ENCODE data around the gene SPOCK2. TPM values are rescaled to one million over a fixed set of nuclear protein-coding genes. Genes with fewer than 3 reads are reported as not detected.

The SPOCK2 gene
- total RNA-seq, 1 donor from 2014 or later = 27.8 TPM

GRCh38 chr10:72019085-72019876, 69.1 kb downstream of the SPOCK2 start:
- TF ChIP-seq CTCF (IDR thresholded peaks at IDR 0.05) = no peak
- H3K27ac Mint-ChIP-seq = no peak overlapping the region
- H3K27me3 Mint-ChIP-seq = no peaks in the 10 kb centered on the region
- no peak for ATAC-seq (ENCODE audit: low read depth)
- H3K9me3 Mint-ChIP-seq = no peaks in the 10 kb centered on the region
- peaks cover 4% of the 10 kb centered on the region for H3K4me1 Mint-ChIP-seq
- POLR2A ChIA-PET = no interaction called here
- no peak for DNase-seq
- no peak overlapping the region for H3K4me3 Mint-ChIP-seq
- no peaks in the 10 kb centered on the region for H3K36me3 Mint-ChIP-seq (ENCODE audit: low read depth)
- intact Hi-C loops (cut with micrococcal nuclease) = no loop called here
- CTCF ChIA-PET = no interaction called here

- ChIA-PET CTCF (no interaction called here), POLR2A (no interaction called here)
- no peaks in the 10 kb centered on the region for H3K36me3 Mint-ChIP-seq (ENCODE audit: low read depth)
- no peak for DNase-seq
- TF ChIP-seq CTCF (IDR thresholded peaks at IDR 0.05) = no peak
- no peaks in the 10 kb centered on the region for H3K9me3 Mint-ChIP-seq
- H3K27me3 Mint-ChIP-seq = peaks cover 4% of the 10 kb centered on the region
- no peak overlapping the region for H3K4me3 Mint-ChIP-seq
- H3K27ac Mint-ChIP-seq = no peak overlapping the region
- no peak for ATAC-seq (ENCODE audit: low read depth)
- peaks cover 4% of the 10 kb centered on the region for H3K4me1 Mint-ChIP-seq
- intact Hi-C loops (cut with micrococcal nuclease) = no loop called here
Observed at GRCh38 chr10:72016608-72017300, 71.6 kb downstream of the SPOCK2 start.

- H3K36me3 Mint-ChIP-seq (ENCODE audit: low read depth) = no peaks in the 10 kb centered on the region
- ATAC-seq (ENCODE audit: low read depth) = no peak
- POLR2A ChIA-PET = interaction anchor here (0.7 kb wide), 2 partner anchors 41 to 158 kb away, joined by 5 to 7 read pairs; no protein-coding TSS in a partner anchor
Observed at GRCh38 chr10:72015841-72016240, 72.5 kb downstream of the SPOCK2 start.

GRCh38 chr10:72014785-72015480, 73.4 kb downstream of the SPOCK2 start:
- no peaks in the 10 kb centered on the region for H3K9me3 Mint-ChIP-seq
- H3K36me3 Mint-ChIP-seq (ENCODE audit: low read depth) = no peaks in the 10 kb centered on the region
- no peaks in the 10 kb centered on the region for H3K4me1 Mint-ChIP-seq
- DNase-seq (no peak), ATAC-seq (ENCODE audit: low read depth) (no peak)
- POLR2A ChIA-PET = no interaction called here
- no peak overlapping the region for H3K4me3 Mint-ChIP-seq
- CTCF ChIA-PET = no interaction called here
- no peak overlapping the region for H3K27ac Mint-ChIP-seq
- intact Hi-C loops (cut with micrococcal nuclease) = no loop called here
- no peak for TF ChIP-seq CTCF (IDR thresholded peaks at IDR 0.05)
- peaks cover 4% of the 10 kb centered on the region for H3K27me3 Mint-ChIP-seq

More at GRCh38 chr10:72015841-72016240, 72.5 kb downstream of the SPOCK2 start:
- no peak for TF ChIP-seq CTCF (IDR thresholded peaks at IDR 0.05)
- peaks cover 4% of the 10 kb centered on the region for H3K27me3 Mint-ChIP-seq
- H3K9me3 Mint-ChIP-seq = no peaks in the 10 kb centered on the region
- no peak for DNase-seq
- intact Hi-C loops (cut with micrococcal nuclease) = no loop called here
- H3K4me3 Mint-ChIP-seq = no peak overlapping the region
- CTCF ChIA-PET = no interaction called here
- H3K27ac Mint-ChIP-seq = no peak overlapping the region
- H3K4me1 Mint-ChIP-seq = no peaks in the 10 kb centered on the region

- H3K4me1 Mint-ChIP-seq = no peaks in the 10 kb centered on the region
- TF ChIP-seq CTCF (IDR thresholded peaks at IDR 0.05) = no peak
- H3K36me3 Mint-ChIP-seq (ENCODE audit: low read depth) = no peaks in the 10 kb centered on the region
- DNase-seq = no peak
- intact Hi-C loops (cut with micrococcal nuclease) = no loop called here
- no peak overlapping the region for H3K27ac Mint-ChIP-seq
- ChIA-PET POLR2A (no interaction called here), CTCF (no interaction called here)
- no peaks in the 10 kb centered on the region for H3K9me3 Mint-ChIP-seq
- ATAC-seq (ENCODE audit: low read depth) = no peak
- no peak overlapping the region for H3K4me3 Mint-ChIP-seq
- peaks cover 4% of the 10 kb centered on the region for H3K27me3 Mint-ChIP-seq
Observed at GRCh38 chr10:72014197-72014596, 74.2 kb downstream of the SPOCK2 start.

All from activated B cell treated with CpG ODN at 0.5 μM for 24 hours (primary cell).